HFFc6 (cell line): ENCODE results near the gene LURAP1L. TPM values are rescaled to one million over a fixed set of nuclear protein-coding genes. Genes with fewer than 3 reads are reported as not detected.

ENCODE experiments used
- DNase-seq: peaks from one replicate; pipeline ENCODE4 v3.0.0-alpha.2; 2018
- H3K27ac Mint-ChIP-seq: 2 replicates; pipeline ENCODE4 v1.8.0; 2020; ENCODE audit warnings: mild to moderate bottlenecking, mixed read lengths
- H3K27me3 Mint-ChIP-seq: 2 replicates; pipeline ENCODE4 v1.8.0; 2021; ENCODE audit warnings: mild to moderate bottlenecking, moderate library complexity, mixed read lengths; ENCODE audit not compliant: insufficient read depth
- H3K36me3 Mint-ChIP-seq: 2 replicates; pipeline ENCODE4 v1.8.0; 2021; ENCODE audit warnings: low read depth, mixed read lengths
- H3K4me1 Mint-ChIP-seq: 2 replicates; pipeline ENCODE4 v1.8.0; 2020; ENCODE audit warnings: low read depth, mixed read lengths
- H3K4me3 Mint-ChIP-seq: 2 replicates; pipeline ENCODE4 v1.8.0; 2020; ENCODE audit warnings: mild to moderate bottlenecking, moderate library complexity, mixed read lengths
- H3K9me3 Mint-ChIP-seq: 2 replicates; pipeline ENCODE4 v1.8.0; 2020; ENCODE audit warnings: mild to moderate bottlenecking, mixed read lengths
- total RNA-seq, 6 experiments: library from RNA; stranded (reverse); fragmentation: NEBNext Ultra II Directional; extraction: Animal tissue kit (Norgen Biotek cat#: 25700); gene quantifications; 2 replicates in 1 of 6; 3 replicates in 5 of 6; pipeline ENCODE4 v1.2.3, GENCODE V29; 2021
- TF ChIP-seq, protein P1 (sequence below): fragments of 200-600 bp; sonication (generic); IDR thresholded peaks from 2 replicates; pipeline ENCODE4 v1.5.0; 2021; ENCODE audit warnings: antibody characterized with exemption, mild to moderate bottlenecking

Gene LURAP1L
- total RNA-seq, 6 experiments from 2014 or later, result 1.1 to 1.7 (median 1.3) TPM

DNA sequence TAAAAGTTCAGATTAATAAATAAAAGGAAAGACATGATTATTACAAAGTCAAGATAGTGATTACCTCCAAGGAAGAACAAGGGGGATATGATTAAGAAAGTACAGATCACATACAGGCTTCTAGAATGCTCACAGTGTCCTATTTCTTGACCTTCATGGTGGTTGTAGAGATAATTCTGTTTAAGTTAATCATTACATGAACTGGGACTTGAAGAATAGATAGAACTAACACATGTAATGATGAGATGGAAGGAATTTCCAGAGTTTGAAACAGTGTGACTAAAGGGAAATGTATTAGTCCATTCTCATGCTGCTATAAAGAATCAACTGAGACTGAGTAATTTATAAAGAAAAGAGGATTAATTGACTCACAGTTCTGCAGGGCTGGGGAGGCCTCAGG is 72.7 kb downstream of the LURAP1L start:
- no peaks in the 10 kb centered on the region for H3K9me3 Mint-ChIP-seq
- TF ChIP-seq, protein P1, sequence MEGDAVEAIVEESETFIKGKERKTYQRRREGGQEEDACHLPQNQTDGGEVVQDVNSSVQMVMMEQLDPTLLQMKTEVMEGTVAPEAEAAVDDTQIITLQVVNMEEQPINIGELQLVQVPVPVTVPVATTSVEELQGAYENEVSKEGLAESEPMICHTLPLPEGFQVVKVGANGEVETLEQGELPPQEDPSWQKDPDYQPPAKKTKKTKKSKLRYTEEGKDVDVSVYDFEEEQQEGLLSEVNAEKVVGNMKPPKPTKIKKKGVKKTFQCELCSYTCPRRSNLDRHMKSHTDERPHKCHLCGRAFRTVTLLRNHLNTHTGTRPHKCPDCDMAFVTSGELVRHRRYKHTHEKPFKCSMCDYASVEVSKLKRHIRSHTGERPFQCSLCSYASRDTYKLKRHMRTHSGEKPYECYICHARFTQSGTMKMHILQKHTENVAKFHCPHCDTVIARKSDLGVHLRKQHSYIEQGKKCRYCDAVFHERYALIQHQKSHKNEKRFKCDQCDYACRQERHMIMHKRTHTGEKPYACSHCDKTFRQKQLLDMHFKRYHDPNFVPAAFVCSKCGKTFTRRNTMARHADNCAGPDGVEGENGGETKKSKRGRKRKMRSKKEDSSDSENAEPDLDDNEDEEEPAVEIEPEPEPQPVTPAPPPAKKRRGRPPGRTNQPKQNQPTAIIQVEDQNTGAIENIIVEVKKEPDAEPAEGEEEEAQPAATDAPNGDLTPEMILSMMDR, result no peak
- no peak for DNase-seq
- no peaks in the 10 kb centered on the region; the same call in 1 of the 2 replicates for H3K27me3 Mint-ChIP-seq
- H3K4me1 Mint-ChIP-seq, result peaks cover 7% of the 10 kb centered on the region; the same call in 1 of the 2 replicates
- no peak overlapping the region for H3K4me3 Mint-ChIP-seq
- H3K36me3 Mint-ChIP-seq, result no peaks in the 10 kb centered on the region
- H3K27ac Mint-ChIP-seq, result no peak overlapping the region

DNA sequence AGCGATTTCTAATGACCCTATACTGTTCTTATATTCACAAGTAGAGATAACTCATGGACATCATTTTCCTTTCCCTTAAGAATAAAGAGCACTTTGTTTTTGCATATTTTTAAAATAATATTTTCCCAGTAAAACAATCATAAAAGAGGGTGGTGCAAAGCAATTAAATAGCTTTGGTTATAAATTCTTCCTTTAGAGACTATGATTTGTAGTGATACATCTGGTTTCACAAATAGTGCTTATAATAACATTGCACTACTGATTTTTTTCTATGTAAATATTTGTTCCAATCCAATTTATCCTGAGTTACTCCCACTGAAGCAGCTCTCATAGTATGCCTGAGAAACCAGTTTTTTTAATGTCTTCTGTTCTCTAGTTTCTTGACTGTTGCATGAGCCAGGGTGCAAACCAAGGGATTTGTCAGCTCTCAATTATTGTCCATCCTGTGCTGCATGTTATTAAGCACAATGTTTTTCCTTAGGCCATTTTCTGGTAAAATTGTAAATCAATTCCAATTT is 74.7 kb downstream of the LURAP1L start:
- no peaks in the 10 kb centered on the region for H3K36me3 Mint-ChIP-seq
- H3K4me3 Mint-ChIP-seq, result no peak overlapping the region
- DNase-seq, result no peak
- H3K9me3 Mint-ChIP-seq, result no peaks in the 10 kb centered on the region
- TF ChIP-seq, protein P1, result no peak
- H3K27ac Mint-ChIP-seq, result no peak overlapping the region
- no peaks in the 10 kb centered on the region; the same call in 1 of the 2 replicates for H3K27me3 Mint-ChIP-seq
- H3K4me1 Mint-ChIP-seq, result no peaks in the 10 kb centered on the region

DNA sequence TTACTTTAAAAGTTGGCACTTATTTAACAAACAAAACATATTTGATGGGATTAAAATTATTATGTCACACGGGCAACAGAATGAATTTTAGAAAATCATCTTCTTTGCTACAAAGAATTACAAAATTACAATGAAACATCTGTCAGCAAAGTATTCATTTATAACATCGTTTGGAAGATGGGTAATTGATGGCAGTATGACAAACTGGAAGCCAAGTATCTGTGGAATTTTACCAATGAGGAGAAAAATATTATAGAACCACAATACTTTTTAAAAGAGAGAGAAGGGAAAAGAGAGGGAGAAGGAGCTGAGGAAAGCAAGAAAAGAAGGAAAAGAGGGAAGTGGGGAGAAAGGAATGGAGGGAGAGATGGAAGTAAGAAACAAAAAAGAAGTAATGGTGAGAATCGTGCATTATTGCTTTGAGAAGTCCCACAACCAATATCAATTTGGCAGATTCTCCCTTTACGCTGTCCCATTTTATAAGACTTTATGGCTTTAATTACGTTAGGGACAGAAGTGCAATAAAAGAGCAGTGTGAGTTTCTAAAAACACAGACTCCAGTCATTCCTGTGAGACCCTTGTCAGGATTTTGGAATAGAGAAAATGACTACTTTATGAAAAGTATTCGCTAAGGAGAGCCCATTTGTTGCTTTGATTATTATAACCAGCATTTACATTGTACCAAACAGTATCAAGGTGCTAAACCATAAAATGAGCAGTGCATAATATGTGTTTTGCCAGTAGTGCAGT is 76.7 kb downstream of the LURAP1L start:
- Mint-ChIP-seq H3K4me1 (no peaks in the 10 kb centered on the region), H3K27me3 (no peaks in the 10 kb centered on the region; the same call in 1 of the 2 replicates), H3K36me3 (no peaks in the 10 kb centered on the region), H3K4me3 (no peak overlapping the region), H3K27ac (no peak overlapping the region), H3K9me3 (no peaks in the 10 kb centered on the region)
- no peak for DNase-seq
- TF ChIP-seq, protein P1, result no peak

DNA sequence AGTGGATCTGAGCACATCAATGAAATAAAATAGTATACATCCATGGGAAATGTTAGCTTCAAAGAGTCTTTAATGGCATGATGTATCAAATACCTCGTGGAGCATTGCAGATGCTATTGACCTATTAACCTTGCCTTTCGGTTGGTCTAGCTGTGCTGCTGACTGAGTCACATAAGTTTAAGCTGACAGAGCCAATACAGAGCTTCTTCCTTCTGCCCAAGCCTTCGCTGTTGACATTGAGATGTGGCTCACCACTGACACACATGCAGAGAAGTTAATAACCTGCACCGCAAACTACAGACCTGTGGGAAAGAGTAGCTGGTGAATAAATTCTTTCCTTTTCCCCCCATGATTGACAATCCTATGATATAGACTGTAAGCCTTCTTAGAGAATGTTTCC is 78.2 kb downstream of the LURAP1L start:
- no peak overlapping the region for H3K4me3 Mint-ChIP-seq
- no peak for DNase-seq
- no peaks in the 10 kb centered on the region for H3K4me1 Mint-ChIP-seq

DNA sequence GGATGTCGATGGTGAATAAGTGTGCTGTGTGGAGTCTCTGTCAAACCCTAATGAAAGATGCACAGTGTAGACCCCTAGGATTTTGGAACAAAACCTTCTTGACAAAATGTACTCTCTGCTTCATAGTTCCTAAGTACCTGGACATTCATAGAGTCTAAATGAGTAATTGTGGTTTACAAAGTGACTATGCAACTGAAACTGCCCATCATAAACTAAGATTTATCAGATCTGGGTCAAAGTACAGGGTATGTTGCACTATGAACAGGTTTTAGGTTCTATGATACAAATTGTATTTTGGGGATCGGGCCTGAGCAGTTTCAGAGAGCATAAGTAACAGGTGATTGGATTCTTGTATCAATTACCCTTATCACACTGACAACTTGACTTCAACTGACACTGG is 79.4 kb downstream of the LURAP1L start:
- no peak for DNase-seq
- TF ChIP-seq, protein P1, result no peak
- Mint-ChIP-seq H3K9me3 (no peaks in the 10 kb centered on the region), H3K4me1 (peaks cover 3% of the 10 kb centered on the region), H3K27me3 (no peaks in the 10 kb centered on the region; the same call in 1 of the 2 replicates), H3K4me3 (no peak overlapping the region), H3K36me3 (no peaks in the 10 kb centered on the region), H3K27ac (no peak overlapping the region)

More for the DNA sequence above, 78.2 kb downstream of the LURAP1L start:
- Mint-ChIP-seq H3K9me3 (no peaks in the 10 kb centered on the region), H3K36me3 (no peaks in the 10 kb centered on the region), H3K27ac (no peak overlapping the region), H3K27me3 (no peaks in the 10 kb centered on the region; the same call in 1 of the 2 replicates)
- TF ChIP-seq, protein P1, result no peak
